Upper lobe of left lung (tissue), 6 donors: ENCODE results near the gene TMEM63A. TPM values are rescaled to one million over a fixed set of nuclear protein-coding genes. Genes with fewer than 3 reads are reported as not detected.

Experiments used
- ATAC-seq, 2 donors: fragments of 200-7000 bp; cut with Tn5 transposase; one replicate each; pipeline ENCODE4 v1.9.1; 2022; ENCODE audit warnings: mild to moderate bottlenecking in 2 of 2, moderate library complexity in 2 of 2; ENCODE audit not compliant: low FRiP score in 2 of 2
- DNase-seq, 2 donors: peaks; one replicate each; pipeline ENCODE4 v3.0.0-alpha.2; 2019 to 2020
- H3K27ac ChIP-seq, 4 donors: fragments of 200-600 bp; sonication (generic); one replicate each; pipeline ENCODE4 v1.5.1; 2016 to 2019
- H3K27me3 ChIP-seq, 4 donors: fragments of 200-600 bp; sonication (generic); one replicate each; pipeline ENCODE4 v1.5.1; 2017 to 2019
- H3K36me3 ChIP-seq, 4 donors: fragments of 200-600 bp; sonication (generic); one replicate each; pipeline ENCODE4 v1.5.1; 2016 to 2019
- H3K4me1 ChIP-seq, 4 donors: fragments of 200-600 bp; sonication (generic); one replicate each; pipeline ENCODE4 v1.5.1; 2018 to 2019
- H3K4me3 ChIP-seq, 4 donors: fragments of 200-600 bp; sonication (generic); one replicate each; pipeline ENCODE4 v1.5.1; 2017 to 2019; ENCODE audit warnings: mild to moderate bottlenecking in 2 of 4, moderate library complexity in 1 of 4
- H3K9me3 ChIP-seq, 4 donors: fragments of 200-600 bp; sonication (generic); one replicate each; pipeline ENCODE4 v1.5.1; 2018 to 2019
- CTCF ChIP-seq, 6 experiments: fragments of 450-650 bp in 4 of 6; fragments of 200-600 bp in 2 of 6; sonication (generic) in 2 of 6; IDR thresholded peaks; one replicate each; pipeline ENCODE4 v1.5.1; 2016 to 2019; ENCODE audit warnings: antibody characterized with exemption in 6 of 6
- EP300 ChIP-seq, 4 donors: sonication (generic); formaldehyde crosslinking; IDR thresholded peaks; one replicate each; pipeline ENCODE4 v1.5.1; 2017; ENCODE audit warnings: antibody characterized with exemption in 4 of 4, control low read depth in 2 of 4
- POLR2A ChIP-seq, 4 donors: fragments of 450-650 bp; IDR thresholded peaks; one replicate each; pipeline ENCODE4 v1.5.1; 2016 to 2017; ENCODE audit warnings: antibody characterized with exemption in 4 of 4, mild to moderate bottlenecking in 2 of 4
- POLR2AphosphoS5 ChIP-seq, 2 donors: sonication (generic); formaldehyde crosslinking; IDR thresholded peaks; one replicate each; pipeline ENCODE4 v1.5.1; 2017; ENCODE audit warnings: antibody characterized with exemption in 2 of 2
- WGBS, 2 donors: methylation state at CpG; one replicate each; pipeline ENCODE4 v1.1.5; 2017 to 2018; 5-methylcytosine and 5-hydroxymethylcytosine counted together
- total RNA-seq, 6 donors: library from RNA; depleted of rRNA in 4 of 6; stranded (reverse); fragments of >200 nt in 4 of 6; gene quantifications; one replicate each; pipeline versions ENCODE4 v1.1.0 to v1.2.1, GENCODE V29; 2016 to 2021
- donor health status: DM: no; HTN: no; CAD: no; lungs with moderate emphysema.
- donor health status: DM: no; HTN: yes; CAD: no; lungs with severe emphysema.

TMEM63A gene
- total RNA-seq, 6 donors from 2014 or later, result 57.9 to 244 (median 105) TPM

DNA sequence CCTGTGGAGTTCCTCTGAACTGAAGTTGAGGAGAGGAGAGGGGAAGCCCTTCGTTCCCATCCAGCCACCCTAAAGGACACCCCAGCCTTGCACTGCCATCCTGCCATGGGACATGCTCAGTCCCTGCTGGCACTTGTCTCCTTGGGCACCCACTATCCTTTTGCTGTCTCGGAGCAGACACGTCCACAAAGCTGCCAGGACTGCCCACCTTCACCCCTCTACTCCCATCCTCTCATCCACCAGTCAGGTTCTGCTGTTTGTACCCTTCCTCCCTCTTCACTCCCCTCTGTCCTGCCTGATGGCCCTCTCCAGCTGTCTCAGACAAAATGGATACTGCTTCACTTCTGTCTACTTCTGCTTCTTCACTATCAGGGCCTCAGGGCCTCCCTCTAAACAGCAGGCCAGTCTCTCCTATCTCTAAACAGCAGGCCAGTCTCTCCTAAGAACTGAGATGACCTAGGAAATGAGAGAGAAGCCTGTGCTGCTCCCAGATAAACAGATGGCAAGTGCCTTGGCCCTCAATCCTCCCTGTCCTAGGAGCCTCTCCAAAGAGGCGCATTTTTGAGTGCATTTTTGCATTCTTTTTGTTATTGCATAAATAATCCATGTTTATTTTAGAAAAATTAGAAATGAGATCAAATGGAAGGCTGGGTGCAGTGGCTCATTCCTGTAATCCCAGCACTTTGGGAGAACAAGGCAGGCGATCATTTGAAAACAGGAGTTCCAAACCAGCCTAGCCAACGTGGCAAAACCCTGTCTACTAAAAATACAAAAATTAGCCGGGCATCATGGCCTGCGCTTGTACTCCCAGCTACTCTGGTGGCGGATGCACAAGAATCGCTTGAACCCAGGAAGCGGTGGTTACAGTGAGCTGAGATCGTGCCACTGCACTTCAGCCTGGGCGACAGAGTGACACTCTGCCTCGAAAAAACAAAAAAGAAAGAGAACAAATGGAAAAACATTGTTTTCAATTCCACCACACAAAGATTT, 46.3 kb upstream of the TMEM63A start:
- TF ChIP-seq EP300 (IDR thresholded peaks at IDR 0.05) (no peak), POLR2A (IDR thresholded peaks at IDR 0.05) (no peak), POLR2AphosphoS5 (IDR thresholded peaks at IDR 0.05) (no peak), CTCF (IDR thresholded peaks at IDR 0.05) (no peak)
- no peaks in the 10 kb centered on the region for H3K27me3 ChIP-seq
- no peak overlapping the region for H3K4me3 ChIP-seq
- no peaks in the 10 kb centered on the region for H3K9me3 ChIP-seq
- no peak for DNase-seq
- 82 to 86% methylated on average over 14 of the region's 14 CpGs for WGBS, 2 donors
- ATAC-seq, result no peak
- H3K27ac ChIP-seq, result peak overlapping the region; percentile 16 to 66 (median 23)
- H3K36me3 ChIP-seq, result no peaks in the 10 kb centered on the region
- H3K4me1 ChIP-seq, result peaks cover 3 to 8% (median 5%) of the 10 kb centered on the region in 4 donors

DNA sequence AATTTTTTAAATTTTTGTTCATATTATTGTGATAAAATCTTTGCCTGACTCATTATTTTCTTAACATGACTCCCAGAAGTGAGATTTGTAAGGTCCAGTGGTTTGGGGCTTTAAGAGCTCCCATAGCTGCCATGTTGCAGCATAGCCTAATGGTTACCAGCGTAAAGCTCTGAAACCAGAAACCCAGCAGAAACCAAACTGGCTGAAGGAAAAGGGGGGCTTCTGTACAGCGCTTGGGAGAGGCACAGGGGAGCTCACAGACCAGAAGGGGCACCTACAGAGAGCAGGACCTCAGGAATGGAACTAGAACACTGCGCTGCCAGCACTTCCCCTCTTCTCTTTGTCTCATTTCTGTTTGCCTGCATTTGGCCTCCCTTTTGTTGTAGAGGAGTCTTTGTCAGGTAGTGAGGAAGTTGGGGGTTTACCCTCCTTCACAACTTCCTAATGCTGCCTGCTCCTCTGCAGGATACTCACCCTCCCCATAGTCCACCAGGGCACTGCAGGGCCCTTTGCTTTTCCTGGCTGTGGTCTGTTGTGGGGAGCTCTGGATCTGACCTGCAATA, 44.5 kb upstream of the TMEM63A start:
- TF ChIP-seq POLR2A (IDR thresholded peaks at IDR 0.05) (no peak), EP300 (IDR thresholded peaks at IDR 0.05) (no peak), CTCF (IDR thresholded peaks at IDR 0.05) (no peak)
- WGBS, 2 donors, result 78 to 79% methylated on average over 3 of the region's 3 CpGs
- H3K36me3 ChIP-seq, result peaks cover 0 to 4% (median 1%) of the 10 kb centered on the region in 4 donors
- H3K4me1 ChIP-seq, result peaks cover 14 to 21% (median 18%) of the 10 kb centered on the region in 4 donors
- ATAC-seq, result no peak
- H3K9me3 ChIP-seq, result no peaks in the 10 kb centered on the region
- no peaks in the 10 kb centered on the region for H3K27me3 ChIP-seq
- no peak overlapping the region for H3K4me3 ChIP-seq
- no peak for DNase-seq
- no peak overlapping the region for H3K27ac ChIP-seq

DNA sequence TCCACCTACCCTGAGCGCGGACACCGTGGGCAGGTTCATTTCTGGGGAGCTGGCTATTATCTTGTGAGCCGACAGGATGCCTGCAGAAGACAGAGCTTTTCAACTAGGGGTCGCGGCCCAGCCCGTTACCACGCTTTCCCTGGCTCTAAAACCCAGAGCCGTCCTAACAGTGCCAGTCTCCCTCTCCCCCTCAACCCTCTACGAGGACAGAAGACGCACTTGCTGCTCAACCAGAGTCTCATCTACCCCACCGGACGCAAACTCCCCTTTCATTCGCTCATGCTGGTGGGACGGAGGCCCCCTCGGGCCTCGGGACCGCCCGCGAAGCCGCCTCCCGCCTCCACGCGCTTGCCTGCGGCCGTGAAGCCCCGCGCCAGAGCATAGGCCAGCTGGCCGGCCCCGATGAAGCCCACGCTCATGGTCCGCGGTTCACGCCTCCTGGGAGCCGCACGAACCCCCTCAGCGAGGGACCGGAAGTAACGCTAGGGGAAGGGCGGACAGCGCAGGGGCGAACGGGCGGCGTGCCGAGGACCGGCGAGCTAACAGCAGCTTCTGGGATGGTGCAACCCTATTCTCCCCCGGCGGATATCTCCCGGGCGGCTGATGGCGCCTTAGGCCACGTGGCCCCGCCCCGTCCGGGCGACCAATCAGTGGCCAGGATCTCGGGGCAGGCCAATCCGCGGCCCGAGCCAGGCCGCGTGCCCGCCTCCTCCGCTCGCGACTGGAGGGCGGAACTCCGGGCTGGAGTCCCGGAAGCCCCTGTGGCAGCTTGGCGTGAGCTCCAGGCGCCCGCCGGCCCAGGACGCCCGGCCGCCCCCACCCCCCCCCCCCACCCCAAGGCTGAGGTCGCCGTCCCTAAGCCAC, 41.7 kb upstream of the TMEM63A start, which contains the start of gene PYCR2:
Gene PYCR2 (minus strand): TSS at position 559 of the 864 bp plus-strand sequence. CDS start 140 bp downstream, at position 419.
- Histone ChIP-seq H3K4me1 (peaks cover 28 to 40% (median 30%) of the 10 kb centered on the region in 4 donors), H3K9me3 (no peaks in the 10 kb centered on the region), H3K27ac (peak within 1 kb of the TSS; percentile 88 to 96 (median 92)), H3K36me3 (peaks cover 0 to 27% (median 5%) of the 10 kb centered on the region in 4 donors), H3K4me3 (peak within 1 kb of the TSS; percentile 52 to 98 (median 80)), H3K27me3 (no peaks in the 10 kb centered on the region)
- whole genome bisulfite sequencing, 2 donors, result 0% methylated on average over 22 to 38 of the region's 80 CpGs
- ATAC-seq (peak; percentile 99 to 100), DNase-seq (peak; percentile 96 to 99)
- TF ChIP-seq POLR2AphosphoS5 (IDR thresholded peaks at IDR 0.05), result peak; percentile 89 to 93
- peak in 3 of 4 donors; percentile 80 to 95 (median 93) for TF ChIP-seq POLR2A (IDR thresholded peaks at IDR 0.05)
- TF ChIP-seq CTCF (IDR thresholded peaks at IDR 0.05), result peak in 3 of 6 experiments; percentile 7 to 33 (median 20)
- TF ChIP-seq EP300 (IDR thresholded peaks at IDR 0.05), result peak in 1 of 4 donors; percentile 9

DNA sequence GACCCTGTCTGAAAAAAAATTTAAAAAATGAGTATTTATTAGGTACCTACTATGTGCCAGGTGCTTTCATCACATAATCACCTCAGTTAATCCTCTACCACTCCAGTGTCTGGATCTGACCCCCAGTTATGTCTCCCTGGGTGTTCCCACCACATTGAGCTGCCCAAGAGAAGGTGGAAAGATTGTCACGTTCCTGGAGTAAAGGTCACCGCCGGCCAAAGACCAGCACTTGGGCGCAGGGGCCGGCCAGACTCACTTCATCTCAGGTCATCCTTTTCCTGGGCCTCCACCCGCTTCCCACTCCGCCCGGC, 41.2 kb upstream of the TMEM63A start:
- Histone ChIP-seq H3K27me3 (no peaks in the 10 kb centered on the region), H3K36me3 (peaks cover 0 to 33% (median 6%) of the 10 kb centered on the region in 4 donors), H3K9me3 (no peaks in the 10 kb centered on the region), H3K4me3 (peak overlapping the region; percentile 52 to 98 (median 80)), H3K4me1 (peaks cover 28 to 40% (median 30%) of the 10 kb centered on the region in 4 donors), H3K27ac (peak overlapping the region; percentile 88 to 96 (median 92))
- TF ChIP-seq EP300 (IDR thresholded peaks at IDR 0.05) (no peak), CTCF (IDR thresholded peaks at IDR 0.05) (no peak), POLR2A (IDR thresholded peaks at IDR 0.05) (no peak), POLR2AphosphoS5 (IDR thresholded peaks at IDR 0.05) (no peak)
- WGBS, 2 donors, result 0 to 2% methylated on average over 3 to 8 of the region's 8 CpGs
- DNase-seq (peak in 1 of 2 donors; percentile 64), ATAC-seq (peak in 1 of 2 donors; percentile 26)
